ENCODE measurements around the gene NACC1. TPM values are rescaled to one million over a fixed set of nuclear protein-coding genes. Genes with fewer than 3 reads are reported as not detected.

Gene NACC1
- total and polyA plus RNA-seq, 2 of the 8 experiments (the other 6 are each of a cell fraction or from before 2014, with no cell fraction given) = 234 to 301 TPM

GRCh38 chr19:13112555-13112954, 5.5 kb upstream of the NACC1 start:
- H2AFZ ChIP-seq (ENCODE audit: low read length) = no peak overlapping the region
- H4K5ac ChIP-seq (ENCODE audit: insufficient read length, low read depth, low read length) = no peak overlapping the region
- H2BK20ac ChIP-seq (ENCODE audit: low read length) = no peak overlapping the region
- no peak overlapping the region for H2AK5ac ChIP-seq (ENCODE audit: low read depth, low read length)
- H2BK12ac ChIP-seq (ENCODE audit: low read depth, low read length) = no peak overlapping the region
- DNase-seq (ENCODE audit: low read depth in 1 of 2, low spot score in 2 of 2) (no peak), FAIRE-seq (no peak)
- no peaks in the 10 kb centered on the region for H3K27me3 ChIP-seq (replicated peaks in 1 of 4; ENCODE audit: control insufficient read depth in 3 of 4, extremely low read depth in 1 of 4, insufficient read depth in 3 of 4, low read length in 3 of 4)
- ChIA-PET CTCF (ENCODE audit: partially characterized antibody) (interaction anchor here (2.2 to 3.4 kb wide), 2 partner anchors 8 to 11 kb away, joined by 9 to 11 read pairs; no protein-coding TSS in a partner anchor), POLR2A (ENCODE audit: partially characterized antibody) (interaction anchor here (1.4 to 19.5 kb wide), 7 partner anchors 8 to 158 kb away, joined by 3 to 228 read pairs (median 4); partner anchors contain the start of gene LYL1)
- H3K79me2 ChIP-seq (ENCODE audit: control insufficient read depth in 1 of 2, insufficient read depth in 2 of 2, low read length in 2 of 2) = peaks cover 5 to 16% of the 10 kb centered on the region in 2 experiments
- no peak overlapping the region for H3K4me2 ChIP-seq (ENCODE audit: insufficient read depth in 1 of 2, low read depth in 2 of 2, low read length in 2 of 2)
- H3K23me2 ChIP-seq (ENCODE audit: low read depth, low read length) = peaks cover 2% of the 10 kb centered on the region; the same call in 1 of the 2 replicates
- H3K18ac ChIP-seq (ENCODE audit: extremely low read depth, low read length) = no peak overlapping the region
- H2BK5ac ChIP-seq (ENCODE audit: low read depth, low read length) = no peak overlapping the region
- peaks cover 0 to 4% (median under 1%) of the 10 kb centered on the region in 4 experiments; a peak in 2 of 7 replicates for H3K4me1 ChIP-seq (replicated peaks in 1 of 4; ENCODE audit: control insufficient read depth in 3 of 4, insufficient read depth in 4 of 4, low read length in 3 of 4)
- H3K27ac ChIP-seq (ENCODE audit: low read depth, low read length) = no peak overlapping the region
- no peak overlapping the region for H4K91ac ChIP-seq (replicated peaks; ENCODE audit: insufficient read length, low read length)
- no peak overlapping the region for H3K4me3 ChIP-seq (ENCODE audit: extremely low read depth in 1 of 4, insufficient read depth in 2 of 4, low read depth in 3 of 4, low read length in 4 of 4)
- no peak overlapping the region for H3K14ac ChIP-seq (ENCODE audit: insufficient read length)
- peaks cover 0 to 1% of the 10 kb centered on the region in 2 experiments for H4K20me1 ChIP-seq (replicated peaks in 1 of 2; ENCODE audit: control insufficient read depth in 1 of 2, insufficient read depth in 2 of 2, low read length in 2 of 2)
- peaks cover 5% of the 10 kb centered on the region for H3K79me1 ChIP-seq (ENCODE audit: low read depth, low read length)
- no peak overlapping the region for H3K4ac ChIP-seq (replicated peaks; ENCODE audit: insufficient read length, low read depth, low read length)
- H3K9me3 ChIP-seq (ENCODE audit: insufficient read depth in 2 of 2, low read depth in 1 of 2, low read length in 1 of 2) = no peaks in the 10 kb centered on the region
- H4K8ac ChIP-seq (ENCODE audit: extremely low read depth, insufficient read depth, low read length) = no peak overlapping the region
- no peak overlapping the region for H2BK15ac ChIP-seq (ENCODE audit: low read length)
- no peak overlapping the region for H2BK120ac ChIP-seq (replicated peaks; ENCODE audit: low read depth, low read length)
- no peak overlapping the region for H3K23ac ChIP-seq (ENCODE audit: insufficient read length)
- H3K9ac ChIP-seq (replicated peaks in 1 of 4; ENCODE audit: extremely low read depth in 1 of 4, low read depth in 3 of 4, low read length in 3 of 4) = no peak overlapping the region
- WGBS, 2 experiments (ENCODE audit: extremely low coverage in 1 of 2, insufficient coverage in 1 of 2, insufficient read length in 1 of 2, insufficient replicate concordance in 2 of 2, low coverage in 1 of 2, low lambda C conversion rate in 2 of 2, missing lambda C conversion rate in 1 of 2) = 96% methylated on average over 10 of the region's 10 CpGs; no CpG with 5 or more reads in 1 of the 2 experiments
- H3K36me3 ChIP-seq (ENCODE audit: control insufficient read depth in 2 of 4, insufficient read depth in 4 of 4, low read length in 3 of 4) = peaks cover 6 to 21% (median 19%) of the 10 kb centered on the region in 4 experiments
- no peak overlapping the region for H3K56ac ChIP-seq (replicated peaks; ENCODE audit: insufficient read length, low read depth, low read length)
- TF ChIP-seq RNF2 (IDR thresholded peaks at IDR 0.05; ENCODE audit: borderline replicate concordance, low read depth, low read length, missing control alignments, poor library complexity, severe bottlenecking) (no peak), TAF1 (IDR thresholded peaks at IDR 0.05; ENCODE audit: low read depth, low read length) (no peak), SP1 (IDR thresholded peaks at IDR 0.05; ENCODE audit: low read depth, low read length) (no peak), RFX5 (IDR thresholded peaks at IDR 0.05; ENCODE audit: borderline replicate concordance, low read depth, low read length) (no peak), KDM5A (IDR thresholded peaks at IDR 0.05; ENCODE audit: low read length) (no peak), PHF8 (conservative IDR thresholded peaks at IDR 0.05; ENCODE audit: low read depth, low read length) (no peak), POLR2A (IDR thresholded peaks at IDR 0.05; ENCODE audit: control extremely low read depth in 1 of 2, low read depth in 2 of 2, low read length in 2 of 2) (no peak), KDM1A (IDR thresholded peaks at IDR 0.05; ENCODE audit: borderline replicate concordance, low read length) (no peak), HDAC2 (IDR thresholded peaks at IDR 0.05; ENCODE audit: borderline replicate concordance in 1 of 2, low read depth in 2 of 2, low read length in 2 of 2) (no peak), USF2 (IDR thresholded peaks at IDR 0.05; ENCODE audit: low read length) (no peak), ATF3 (IDR thresholded peaks at IDR 0.05; ENCODE audit: insufficient read depth, low read depth, low read length) (no peak), NRF1 (IDR thresholded peaks at IDR 0.05; ENCODE audit: low read depth, low read length) (no peak)

Measured in H1 (cell line).